Erythroblast (primary cell): ENCODE results near the gene SLC38A4.

Source experiments
- GATA1 ChIP-seq: IDR thresholded peaks from 2 replicates; pipeline ENCODE4 v1.6.1; 2011; ENCODE audit warnings: low read depth, mild to moderate bottlenecking, control low read depth, low read length, moderate library complexity
- POLR2A ChIP-seq: IDR thresholded peaks from 2 replicates; pipeline ENCODE4 v1.6.1; 2011; ENCODE audit warnings: mild to moderate bottlenecking, low read length

DNA sequence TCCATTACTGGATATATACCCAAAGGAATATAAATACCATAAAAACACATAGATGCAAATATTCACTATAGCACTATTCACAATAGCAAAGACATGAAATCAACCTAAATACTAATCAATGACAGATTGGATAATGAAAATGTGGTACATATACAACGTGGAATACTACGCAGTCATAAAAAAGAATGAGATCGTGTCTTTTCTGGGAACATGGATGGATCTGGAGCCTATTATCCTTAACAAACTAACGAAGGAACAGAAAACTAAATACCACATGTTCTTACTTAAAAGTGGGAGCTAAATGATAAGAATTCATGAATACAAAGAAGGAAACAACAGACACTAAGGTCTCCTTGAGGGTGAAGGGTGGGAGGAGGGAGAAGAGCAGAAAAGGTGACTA, 76.5 kb downstream of the SLC38A4 start:
- no peak for TF ChIP-seq POLR2A
- no peak for TF ChIP-seq GATA1
